ENCODE measurements around the gene DENND6A.

Gene DENND6A

DNA sequence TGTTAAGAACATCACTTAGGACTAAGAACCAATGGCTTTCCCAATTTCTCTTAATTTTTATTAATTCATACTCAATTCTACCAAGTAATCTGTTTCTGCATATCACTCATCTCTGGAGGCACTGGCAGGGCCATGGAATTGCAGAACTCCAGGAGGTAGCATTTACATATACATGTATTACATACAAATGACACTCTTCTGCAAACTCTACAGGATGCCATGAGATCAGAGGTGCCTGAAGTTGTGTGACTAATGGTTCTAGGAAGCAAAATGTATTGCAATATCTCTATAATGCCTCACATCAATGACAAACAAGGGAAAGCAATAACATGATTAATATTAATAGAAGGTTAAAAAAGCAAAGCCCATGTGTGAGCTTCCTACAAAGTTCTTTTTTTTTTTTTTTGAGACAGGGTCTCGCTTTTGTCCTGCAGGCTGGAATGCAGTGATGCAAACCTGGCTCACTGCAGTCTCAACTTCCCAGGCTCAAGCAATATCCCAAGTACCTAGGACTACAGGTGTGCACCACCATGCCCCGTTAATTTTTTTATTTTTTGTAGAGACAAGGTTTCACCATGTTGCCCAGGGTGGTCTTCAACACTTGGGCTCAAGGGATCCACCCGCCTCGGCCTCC, 33.0 kb downstream of the DENND6A start:
- Histone ChIP-seq H3K4me1 (no peaks in the 10 kb centered on the region), H3K4me3 (ENCODE audit: low read depth, low read length) (no peak overlapping the region), H3K9me3 (ENCODE audit: control insufficient read depth, low read length) (no peaks in the 10 kb centered on the region), H3K27me3 (ENCODE audit: control insufficient read depth, insufficient read depth, low read length) (no peaks in the 10 kb centered on the region), H2AFZ (no peak overlapping the region), H3K9ac (no peak overlapping the region), H3K79me2 (no peaks in the 10 kb centered on the region), H3K4me2 (ENCODE audit: low read length) (no peak overlapping the region), H3K36me3 (ENCODE audit: control insufficient read depth, insufficient read depth, low read length) (no peaks in the 10 kb centered on the region), H3K27ac (no peak overlapping the region)
- TF ChIP-seq, protein P1, sequence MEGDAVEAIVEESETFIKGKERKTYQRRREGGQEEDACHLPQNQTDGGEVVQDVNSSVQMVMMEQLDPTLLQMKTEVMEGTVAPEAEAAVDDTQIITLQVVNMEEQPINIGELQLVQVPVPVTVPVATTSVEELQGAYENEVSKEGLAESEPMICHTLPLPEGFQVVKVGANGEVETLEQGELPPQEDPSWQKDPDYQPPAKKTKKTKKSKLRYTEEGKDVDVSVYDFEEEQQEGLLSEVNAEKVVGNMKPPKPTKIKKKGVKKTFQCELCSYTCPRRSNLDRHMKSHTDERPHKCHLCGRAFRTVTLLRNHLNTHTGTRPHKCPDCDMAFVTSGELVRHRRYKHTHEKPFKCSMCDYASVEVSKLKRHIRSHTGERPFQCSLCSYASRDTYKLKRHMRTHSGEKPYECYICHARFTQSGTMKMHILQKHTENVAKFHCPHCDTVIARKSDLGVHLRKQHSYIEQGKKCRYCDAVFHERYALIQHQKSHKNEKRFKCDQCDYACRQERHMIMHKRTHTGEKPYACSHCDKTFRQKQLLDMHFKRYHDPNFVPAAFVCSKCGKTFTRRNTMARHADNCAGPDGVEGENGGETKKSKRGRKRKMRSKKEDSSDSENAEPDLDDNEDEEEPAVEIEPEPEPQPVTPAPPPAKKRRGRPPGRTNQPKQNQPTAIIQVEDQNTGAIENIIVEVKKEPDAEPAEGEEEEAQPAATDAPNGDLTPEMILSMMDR (IDR thresholded peaks at IDR 0.05): no peak

DNA sequence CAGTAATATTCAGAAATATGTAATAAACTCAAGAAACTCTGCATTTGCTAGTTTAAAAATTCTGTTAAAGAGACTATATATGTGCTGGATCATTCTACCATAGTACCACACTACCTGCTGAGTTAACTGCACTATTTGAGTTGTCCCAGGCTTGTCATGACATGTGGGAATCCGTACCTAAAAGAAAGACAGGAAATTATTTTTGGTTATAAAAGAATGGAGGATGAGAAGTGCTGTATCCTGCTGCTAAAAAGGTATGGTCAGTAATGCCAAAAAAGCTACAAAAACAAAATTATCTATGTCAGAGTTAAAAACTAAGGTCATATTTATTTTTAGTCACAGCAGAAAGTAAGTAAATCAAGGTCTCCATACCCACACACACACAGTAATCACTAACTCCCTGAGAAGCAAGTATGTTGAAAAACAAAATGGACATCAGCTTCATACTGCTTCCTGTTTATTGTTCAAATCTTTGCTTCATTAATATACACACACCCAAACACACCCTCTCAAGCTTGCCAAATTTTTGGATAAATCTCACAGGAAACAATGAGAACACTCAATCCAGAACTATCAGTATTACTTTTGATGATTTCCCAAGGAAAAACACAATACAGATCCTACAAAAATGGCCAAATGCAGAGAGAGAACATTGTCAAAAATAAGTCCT, 33.7 kb downstream of the DENND6A start:
- Histone ChIP-seq H3K27ac (no peak overlapping the region), H3K36me3 (ENCODE audit: control insufficient read depth, insufficient read depth, low read length) (no peaks in the 10 kb centered on the region), H3K4me1 (no peaks in the 10 kb centered on the region)

DNA sequence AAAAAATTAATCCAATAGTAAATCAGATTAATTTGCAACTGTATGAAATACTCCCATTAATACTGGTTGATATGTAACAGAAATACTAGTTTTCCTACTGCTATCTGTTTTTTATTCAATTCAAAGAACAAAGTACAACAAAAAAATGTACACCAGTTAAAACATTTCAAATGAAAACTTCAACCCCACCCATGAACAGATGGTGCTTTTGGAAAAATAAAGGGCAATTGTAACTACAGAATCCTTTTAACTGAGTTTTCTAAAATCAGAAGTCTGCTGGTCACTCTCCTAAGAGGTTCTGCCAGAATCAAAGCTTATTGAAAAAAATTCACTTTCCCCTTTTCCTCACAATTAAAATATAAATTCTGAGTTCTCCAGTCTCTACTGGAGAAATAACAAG, 34.3 kb downstream of the DENND6A start:
- Histone ChIP-seq H3K36me3 (ENCODE audit: control insufficient read depth, insufficient read depth, low read length) (no peaks in the 10 kb centered on the region), H3K9ac (no peak overlapping the region), H3K4me1 (no peaks in the 10 kb centered on the region), H3K79me2 (no peaks in the 10 kb centered on the region), H3K4me3 (ENCODE audit: low read depth, low read length) (no peak overlapping the region), H3K27ac (no peak overlapping the region), H2AFZ (no peak overlapping the region), H3K4me2 (ENCODE audit: low read length) (no peak overlapping the region), H3K9me3 (ENCODE audit: control insufficient read depth, low read length) (no peaks in the 10 kb centered on the region), H3K27me3 (ENCODE audit: control insufficient read depth, insufficient read depth, low read length) (no peaks in the 10 kb centered on the region)
- TF ChIP-seq, protein P1 (IDR thresholded peaks at IDR 0.05): no peak

More for the DNA sequence above, 33.7 kb downstream of the DENND6A start:
- H3K9me3 ChIP-seq (ENCODE audit: control insufficient read depth, low read length): no peaks in the 10 kb centered on the region
- no peak overlapping the region for H3K4me2 ChIP-seq (ENCODE audit: low read length)
- no peak overlapping the region for H3K9ac ChIP-seq
- H2AFZ ChIP-seq: no peak overlapping the region
- H3K4me3 ChIP-seq (ENCODE audit: low read depth, low read length): no peak overlapping the region
- TF ChIP-seq, protein P1 (IDR thresholded peaks at IDR 0.05): no peak
- no peaks in the 10 kb centered on the region for H3K79me2 ChIP-seq
- H3K27me3 ChIP-seq (ENCODE audit: control insufficient read depth, insufficient read depth, low read length): no peaks in the 10 kb centered on the region

DNA sequence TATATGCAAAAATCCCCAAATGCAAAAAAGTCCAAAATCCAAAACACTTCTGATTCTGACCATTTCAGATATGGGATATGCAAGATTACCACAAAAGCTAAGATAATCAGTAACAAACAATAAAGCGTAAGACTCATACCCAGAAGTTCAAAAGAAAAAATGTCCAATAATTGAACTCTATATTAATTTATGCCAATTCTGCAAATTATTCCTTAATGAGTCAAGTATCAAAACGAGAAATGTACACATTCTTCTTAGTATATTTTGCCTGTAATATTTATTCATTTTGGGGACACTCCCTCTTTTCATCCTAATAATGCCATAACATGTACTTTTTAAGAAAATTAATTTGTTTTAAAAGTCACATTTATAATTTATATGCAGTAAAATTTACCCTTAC, 37.1 kb downstream of the DENND6A start:
- Histone ChIP-seq H3K4me1 (no peaks in the 10 kb centered on the region), H3K36me3 (ENCODE audit: control insufficient read depth, insufficient read depth, low read length) (no peaks in the 10 kb centered on the region)

More for the DNA sequence above, 37.1 kb downstream of the DENND6A start:
- TF ChIP-seq, protein P1 (IDR thresholded peaks at IDR 0.05): no peak
- no peak overlapping the region for H3K4me2 ChIP-seq (ENCODE audit: low read length)
- H3K27me3 ChIP-seq (ENCODE audit: control insufficient read depth, insufficient read depth, low read length): no peaks in the 10 kb centered on the region
- no peak overlapping the region for H2AFZ ChIP-seq
- no peak overlapping the region for H3K27ac ChIP-seq
- no peak overlapping the region for H3K9ac ChIP-seq
- H3K4me3 ChIP-seq (ENCODE audit: low read depth, low read length): no peak overlapping the region
- H3K79me2 ChIP-seq: no peaks in the 10 kb centered on the region
- H3K9me3 ChIP-seq (ENCODE audit: control insufficient read depth, low read length): no peaks in the 10 kb centered on the region
